Body of pancreas (tissue), 4 donors: ENCODE data around the gene TPD52L2. TPM values are rescaled to one million over a fixed set of nuclear protein-coding genes. Genes with fewer than 3 reads are reported as not detected.
A peak's percentile ranks its signal among the peaks of the same experiment; 100 is the strongest.

Experiments
- ATAC-seq: fragments of 150-250 bp; one replicate; pipeline ENCODE4 v1.9.1; 2016
- DNase-seq, 4 donors: peaks; one replicate each; pipeline ENCODE4 v3.0.0-alpha.2; 2019
- H3K27ac ChIP-seq, 4 donors: fragments of 200-600 bp; sonication (generic); 1 replicate in 3 of 4; 2 replicates in 1 of 4; pipeline versions ENCODE4 v1.5.1 to v1.6.1; 2016 to 2019; ENCODE audit warnings: mild to moderate bottlenecking in 1 of 4, mixed read lengths in 1 of 4, moderate library complexity in 1 of 4
- H3K27me3 ChIP-seq, 2 donors: fragments of 200-600 bp; sonication (generic); one replicate each; pipeline ENCODE4 v1.6.0; 2016; ENCODE audit warnings: mild to moderate bottlenecking in 1 of 2
- H3K36me3 ChIP-seq, 2 donors: fragments of 200-600 bp; sonication (generic); replicated peaks in 1 of 2; 2 replicates each; pipeline ENCODE4 v1.5.1; 2016; ENCODE audit warnings: low read depth in 2 of 2; ENCODE audit not compliant: insufficient read depth in 1 of 2
- H3K4me1 ChIP-seq: fragments of 200-600 bp; sonication (generic); one replicate; pipeline ENCODE4 v1.6.0; 2016
- H3K4me3 ChIP-seq, 2 donors: fragments of 200-600 bp; sonication (generic); 1 replicate in 1 of 2; 2 replicates in 1 of 2; pipeline ENCODE4 v1.5.1; 2016 to 2019
- H3K9me3 ChIP-seq, 3 donors: fragments of 200-600 bp; sonication (generic); 1 replicate in 2 of 3; 2 replicates in 1 of 3; pipeline ENCODE4 v1.5.1; 2016
- POLR2A ChIP-seq, 3 donors: fragments of 450-650 bp; IDR thresholded peaks; one replicate each; pipeline ENCODE4 v1.6.1; 2016; ENCODE audit warnings: antibody characterized with exemption in 3 of 3, mild to moderate bottlenecking in 2 of 3
- WGBS, 2 donors: methylation state at CpG; one replicate each; pipeline ENCODE4 v1.1.5; 2017; 5-methylcytosine and 5-hydroxymethylcytosine counted together
- intact Hi-C: fragments of 100-400 bp; cut with DNase I; formaldehyde crosslinking; loops from one replicate; pipeline ENCODE4 v1.15.1; 2023
- total RNA-seq, 2 donors: library from RNA; depleted of rRNA; stranded (reverse); fragments of >200 nt; gene quantifications; one replicate each; pipeline ENCODE4 v1.1.0, GENCODE V29; 2016
- TF ChIP-seq, protein P1 (sequence below), 7 experiments: fragments of 450-650 bp in 4 of 7; fragments of 200-600 bp in 3 of 7; sonication (generic) in 3 of 7; IDR thresholded peaks; one replicate each; pipeline ENCODE4 v1.5.1; 2016 to 2019; ENCODE audit warnings: antibody characterized with exemption in 7 of 7

TPD52L2 gene
- total RNA-seq, 2 donors from 2014 or later: 31.4 to 47.1 TPM

DNA sequence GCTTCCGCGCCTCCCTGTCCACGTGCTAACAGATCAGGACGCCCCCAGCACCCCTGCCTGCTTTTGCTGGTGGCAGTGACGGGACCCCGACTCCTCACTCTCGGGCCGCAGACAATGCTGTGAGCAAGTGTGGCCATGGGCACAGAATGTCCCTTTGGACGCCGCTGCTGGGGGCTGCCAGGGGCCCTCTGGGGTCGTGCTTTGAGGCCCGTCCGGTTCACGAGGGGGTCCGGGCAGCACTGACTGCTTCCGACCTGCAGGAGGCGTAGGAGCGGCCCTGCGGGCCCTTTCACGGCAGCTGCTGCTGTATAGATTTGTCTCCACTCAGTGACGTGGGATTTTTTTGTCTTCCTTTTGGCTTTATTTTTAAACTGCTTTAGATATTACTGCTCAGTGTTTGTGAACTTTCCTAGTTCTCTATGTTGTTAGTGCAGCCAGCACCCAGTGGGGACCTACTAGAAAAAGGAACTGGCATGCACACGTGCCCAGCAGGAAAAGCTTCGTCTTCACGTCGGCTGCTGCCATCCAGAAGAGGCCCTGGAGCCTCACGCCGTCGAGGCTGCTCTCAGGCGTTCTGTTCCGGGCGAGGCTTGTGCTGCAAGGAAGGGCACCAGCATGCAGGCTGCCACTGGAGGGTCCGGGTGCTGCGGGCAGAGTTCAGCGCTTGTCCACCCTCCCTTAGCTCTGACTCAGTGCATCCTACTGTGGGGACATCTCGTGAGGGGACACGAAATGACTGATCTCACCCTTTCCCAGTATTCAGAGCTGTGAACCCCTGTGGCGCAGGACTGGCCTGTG, 69.4 kb downstream of the TPD52L2 start:
- Histone ChIP-seq H3K27me3 (no peaks in the 10 kb centered on the region), H3K4me3 (no peak overlapping the region), H3K4me1 (no peaks in the 10 kb centered on the region), H3K9me3 (no peaks in the 10 kb centered on the region), H3K36me3 (peaks cover 13 to 25% of the 10 kb centered on the region in 2 donors), H3K27ac (no peak overlapping the region)
- TF ChIP-seq, protein P1, sequence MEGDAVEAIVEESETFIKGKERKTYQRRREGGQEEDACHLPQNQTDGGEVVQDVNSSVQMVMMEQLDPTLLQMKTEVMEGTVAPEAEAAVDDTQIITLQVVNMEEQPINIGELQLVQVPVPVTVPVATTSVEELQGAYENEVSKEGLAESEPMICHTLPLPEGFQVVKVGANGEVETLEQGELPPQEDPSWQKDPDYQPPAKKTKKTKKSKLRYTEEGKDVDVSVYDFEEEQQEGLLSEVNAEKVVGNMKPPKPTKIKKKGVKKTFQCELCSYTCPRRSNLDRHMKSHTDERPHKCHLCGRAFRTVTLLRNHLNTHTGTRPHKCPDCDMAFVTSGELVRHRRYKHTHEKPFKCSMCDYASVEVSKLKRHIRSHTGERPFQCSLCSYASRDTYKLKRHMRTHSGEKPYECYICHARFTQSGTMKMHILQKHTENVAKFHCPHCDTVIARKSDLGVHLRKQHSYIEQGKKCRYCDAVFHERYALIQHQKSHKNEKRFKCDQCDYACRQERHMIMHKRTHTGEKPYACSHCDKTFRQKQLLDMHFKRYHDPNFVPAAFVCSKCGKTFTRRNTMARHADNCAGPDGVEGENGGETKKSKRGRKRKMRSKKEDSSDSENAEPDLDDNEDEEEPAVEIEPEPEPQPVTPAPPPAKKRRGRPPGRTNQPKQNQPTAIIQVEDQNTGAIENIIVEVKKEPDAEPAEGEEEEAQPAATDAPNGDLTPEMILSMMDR (IDR thresholded peaks at IDR 0.05): no peak
- TF ChIP-seq POLR2A (IDR thresholded peaks at IDR 0.05): no peak
- intact Hi-C loops: no loop called here
- peak in 1 of 4 donors; percentile 6 for DNase-seq
- no peak for ATAC-seq
- 82 to 94% methylated on average over 30 to 37 of the region's 37 CpGs for WGBS, 2 donors

DNA sequence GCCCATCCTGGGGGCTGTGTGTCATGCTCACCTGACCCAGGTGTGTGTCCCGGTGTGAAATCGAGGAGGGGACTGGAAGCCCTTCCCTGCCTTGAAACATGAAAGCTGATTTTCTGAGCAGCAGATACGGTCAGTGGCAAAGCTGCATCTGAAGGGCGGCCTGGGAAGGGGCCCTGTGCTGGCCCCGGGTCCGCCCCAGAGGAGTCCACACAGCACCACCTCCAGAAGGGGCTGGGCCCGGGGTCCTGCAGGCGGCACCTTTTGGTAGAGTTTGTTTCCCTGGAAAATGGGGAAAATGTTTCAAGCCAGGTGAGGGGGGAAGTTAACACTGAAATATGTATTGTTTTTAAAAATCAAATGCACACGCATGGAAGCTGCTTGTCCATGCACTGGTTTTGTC, 70.4 kb downstream of the TPD52L2 start:
- Histone ChIP-seq H3K9me3 (no peaks in the 10 kb centered on the region), H3K36me3 (peaks cover 13 to 27% of the 10 kb centered on the region in 2 donors), H3K4me1 (no peaks in the 10 kb centered on the region), H3K4me3 (no peak overlapping the region), H3K27me3 (no peaks in the 10 kb centered on the region), H3K27ac (no peak overlapping the region)
- 87 to 100% methylated on average over 4 to 9 of the region's 9 CpGs for WGBS, 2 donors
- ATAC-seq (no peak), DNase-seq (no peak)
- intact Hi-C loops: no loop called here
- TF ChIP-seq POLR2A (IDR thresholded peaks at IDR 0.05): no peak
- TF ChIP-seq, protein P1 (IDR thresholded peaks at IDR 0.05): no peak

DNA sequence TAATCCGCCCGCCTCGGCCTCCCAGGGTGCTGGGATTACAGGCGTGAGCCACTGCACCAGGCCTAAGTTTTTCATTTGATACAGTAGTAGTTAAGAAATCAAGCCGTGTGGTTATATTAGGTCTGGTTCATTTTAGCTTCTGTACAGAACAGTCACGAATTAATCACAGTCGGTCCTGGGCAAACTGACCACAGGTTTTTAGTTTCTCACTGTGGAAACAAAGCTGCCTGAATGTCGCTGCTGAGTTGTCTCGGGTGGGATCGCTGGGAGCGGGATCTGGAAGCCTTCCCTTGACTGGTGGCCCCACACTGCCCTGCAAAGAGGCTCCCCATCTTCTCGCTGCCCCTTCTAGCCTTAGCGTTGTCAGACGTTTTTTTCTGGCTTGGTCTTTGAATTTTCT, 72.5 kb downstream of the TPD52L2 start:
- no peak for TF ChIP-seq POLR2A (IDR thresholded peaks at IDR 0.05)
- TF ChIP-seq, protein P1 (IDR thresholded peaks at IDR 0.05): no peak
- Histone ChIP-seq H3K36me3 (peaks cover 0 to 19% of the 10 kb centered on the region in 2 donors), H3K4me1 (no peaks in the 10 kb centered on the region), H3K27me3 (no peaks in the 10 kb centered on the region), H3K9me3 (no peaks in the 10 kb centered on the region), H3K27ac (no peak overlapping the region), H3K4me3 (no peak overlapping the region)
- intact Hi-C loops: no loop called here
- 85 to 94% methylated on average over 12 to 14 of the region's 14 CpGs for WGBS, 2 donors
- no peak for DNase-seq
- no peak for ATAC-seq

GRCh38 chr20:63939061-63939935, 74.2 kb downstream of the TPD52L2 start:
- TF ChIP-seq POLR2A (IDR thresholded peaks at IDR 0.05): no peak
- TF ChIP-seq, protein P1 (IDR thresholded peaks at IDR 0.05): no peak
- intact Hi-C loops: no loop called here
- Histone ChIP-seq H3K27me3 (no peaks in the 10 kb centered on the region), H3K9me3 (no peaks in the 10 kb centered on the region), H3K36me3 (peaks cover 0 to 28% of the 10 kb centered on the region in 2 donors), H3K27ac (no peak overlapping the region), H3K4me3 (no peak overlapping the region), H3K4me1 (no peaks in the 10 kb centered on the region)
- no peak for ATAC-seq
- no peak for DNase-seq
- WGBS, 2 donors: 87% methylated on average over 32 of the region's 33 CpGs; no CpG with 5 or more reads in 1 of the 2 donors
